ENCODE measurements around the gene ELK3. TPM values are rescaled to one million over a fixed set of nuclear protein-coding genes. Genes with fewer than 3 reads are reported as not detected.

The ELK3 gene
- polyA plus RNA-seq, 1 of the 3 experiments (the other 2 are of a cell fraction) = 33.8 TPM

DNA sequence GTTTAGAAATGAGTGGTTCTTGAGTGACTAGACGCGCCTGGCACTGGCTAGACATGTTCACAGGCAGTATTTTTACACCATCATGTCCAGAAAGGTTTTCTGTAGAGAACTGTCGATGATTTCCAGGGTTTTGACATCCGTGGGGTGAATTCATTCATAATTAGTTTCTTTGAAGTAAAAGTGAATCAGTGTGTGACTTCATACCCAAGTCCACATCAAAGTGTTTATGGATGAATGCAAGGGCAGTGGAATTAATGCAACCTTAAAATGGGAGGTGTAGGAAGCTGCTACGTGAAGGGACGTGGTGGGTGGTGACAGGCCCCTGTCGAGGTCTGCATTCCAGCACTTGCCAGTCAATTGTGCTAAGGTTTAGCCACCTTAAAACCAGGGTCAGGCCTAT lies 38.4 kb upstream of the ELK3 start:
- H2AFZ ChIP-seq (ENCODE audit: low read depth) = no peak overlapping the region
- ChIA-PET POLR2A (no interaction called here), CTCF (no interaction called here)
- no peak overlapping the region for H3K4me3 ChIP-seq (ENCODE audit: low read depth in 2 of 2, low read length in 1 of 2)
- no peak overlapping the region for H3K4me2 ChIP-seq
- 76% methylated on average over 7 of the region's 7 CpGs for WGBS (ENCODE audit: low lambda C conversion rate)
- H3K36me3 ChIP-seq (replicated peaks in 1 of 2; ENCODE audit: control insufficient read depth in 1 of 2, insufficient read depth in 2 of 2, low read length in 1 of 2) = no peaks in the 10 kb centered on the region
- no peaks in the 10 kb centered on the region for H3K9me2 ChIP-seq
- H3K9me3 ChIP-seq = no peaks in the 10 kb centered on the region
- TF ChIP-seq, protein P1, sequence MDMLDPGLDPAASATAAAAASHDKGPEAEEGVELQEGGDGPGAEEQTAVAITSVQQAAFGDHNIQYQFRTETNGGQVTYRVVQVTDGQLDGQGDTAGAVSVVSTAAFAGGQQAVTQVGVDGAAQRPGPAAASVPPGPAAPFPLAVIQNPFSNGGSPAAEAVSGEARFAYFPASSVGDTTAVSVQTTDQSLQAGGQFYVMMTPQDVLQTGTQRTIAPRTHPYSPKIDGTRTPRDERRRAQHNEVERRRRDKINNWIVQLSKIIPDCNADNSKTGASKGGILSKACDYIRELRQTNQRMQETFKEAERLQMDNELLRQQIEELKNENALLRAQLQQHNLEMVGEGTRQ (IDR thresholded peaks at IDR 0.05; ENCODE audit: borderline replicate concordance, low read depth, low read length) = no peak
- TF ChIP-seq RXRA (IDR thresholded peaks at IDR 0.05; ENCODE audit: borderline replicate concordance, low read depth) = no peak
- no peak for TF ChIP-seq NFIC (IDR thresholded peaks at IDR 0.05; ENCODE audit: borderline replicate concordance)
- no peak for TF ChIP-seq FOSL2 (IDR thresholded peaks at IDR 0.05; ENCODE audit: borderline replicate concordance, low read depth)
- TF ChIP-seq, protein P2, sequence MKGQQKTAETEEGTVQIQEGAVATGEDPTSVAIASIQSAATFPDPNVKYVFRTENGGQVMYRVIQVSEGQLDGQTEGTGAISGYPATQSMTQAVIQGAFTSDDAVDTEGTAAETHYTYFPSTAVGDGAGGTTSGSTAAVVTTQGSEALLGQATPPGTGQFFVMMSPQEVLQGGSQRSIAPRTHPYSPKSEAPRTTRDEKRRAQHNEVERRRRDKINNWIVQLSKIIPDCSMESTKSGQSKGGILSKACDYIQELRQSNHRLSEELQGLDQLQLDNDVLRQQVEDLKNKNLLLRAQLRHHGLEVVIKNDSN (IDR thresholded peaks at IDR 0.05; ENCODE audit: borderline replicate concordance, low read depth) = no peak
- TF ChIP-seq GATA2 (CRISPR knock-in tag; IDR thresholded peaks at IDR 0.05) = no peak
- TF ChIP-seq, protein P3, sequence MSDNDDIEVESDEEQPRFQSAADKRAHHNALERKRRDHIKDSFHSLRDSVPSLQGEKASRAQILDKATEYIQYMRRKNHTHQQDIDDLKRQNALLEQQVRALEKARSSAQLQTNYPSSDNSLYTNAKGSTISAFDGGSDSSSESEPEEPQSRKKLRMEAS (IDR thresholded peaks at IDR 0.05; ENCODE audit: low read depth) = no peak
- TF ChIP-seq, protein P4, sequence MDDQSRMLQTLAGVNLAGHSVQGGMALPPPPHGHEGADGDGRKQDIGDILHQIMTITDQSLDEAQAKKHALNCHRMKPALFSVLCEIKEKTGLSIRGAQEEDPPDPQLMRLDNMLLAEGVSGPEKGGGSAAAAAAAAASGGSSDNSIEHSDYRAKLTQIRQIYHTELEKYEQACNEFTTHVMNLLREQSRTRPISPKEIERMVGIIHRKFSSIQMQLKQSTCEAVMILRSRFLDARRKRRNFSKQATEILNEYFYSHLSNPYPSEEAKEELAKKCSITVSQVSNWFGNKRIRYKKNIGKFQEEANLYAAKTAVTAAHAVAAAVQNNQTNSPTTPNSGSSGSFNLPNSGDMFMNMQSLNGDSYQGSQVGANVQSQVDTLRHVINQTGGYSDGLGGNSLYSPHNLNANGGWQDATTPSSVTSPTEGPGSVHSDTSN (IDR thresholded peaks at IDR 0.05) = no peak
- TF ChIP-seq CHD2 (IDR thresholded peaks at IDR 0.05; ENCODE audit: low read length, partially characterized antibody) = no peak
- TF ChIP-seq TEAD4 (IDR thresholded peaks at IDR 0.05; ENCODE audit: borderline replicate concordance, insufficient read depth) = no peak
- no peak for TF ChIP-seq FOXM1 (IDR thresholded peaks at IDR 0.05; ENCODE audit: low read depth)
- TF ChIP-seq TAF1 (IDR thresholded peaks at IDR 0.05; ENCODE audit: borderline replicate concordance, low read depth, low read length) = no peak
- TF ChIP-seq JUND (IDR thresholded peaks at IDR 0.05) = no peak
- no peak for TF ChIP-seq FOXJ3 (CRISPR knock-in tag; IDR thresholded peaks at IDR 0.05)
- TF ChIP-seq TCF12 (IDR thresholded peaks at IDR 0.05) = no peak
- H3K27me3 ChIP-seq (ENCODE audit: insufficient read depth) = no peaks in the 10 kb centered on the region
- no peak for DNase-seq
- H4K20me1 ChIP-seq (ENCODE audit: insufficient read depth) = no peaks in the 10 kb centered on the region
- H3F3A ChIP-seq (replicated peaks; ENCODE audit: insufficient read depth) = no peaks in the 10 kb centered on the region
- H3K79me2 ChIP-seq (ENCODE audit: insufficient read depth) = no peaks in the 10 kb centered on the region
- peaks cover 0 to 2% of the 10 kb centered on the region in 2 experiments; a peak in 1 of 4 replicates for H3K4me1 ChIP-seq (ENCODE audit: control insufficient read depth in 1 of 2, insufficient read depth in 2 of 2, low read depth in 1 of 2, low read length in 1 of 2)
- no peak overlapping the region for H3K27ac ChIP-seq (ENCODE audit: low read depth in 2 of 2, low read length in 1 of 2)
- H3K9ac ChIP-seq = no peak overlapping the region

DNA sequence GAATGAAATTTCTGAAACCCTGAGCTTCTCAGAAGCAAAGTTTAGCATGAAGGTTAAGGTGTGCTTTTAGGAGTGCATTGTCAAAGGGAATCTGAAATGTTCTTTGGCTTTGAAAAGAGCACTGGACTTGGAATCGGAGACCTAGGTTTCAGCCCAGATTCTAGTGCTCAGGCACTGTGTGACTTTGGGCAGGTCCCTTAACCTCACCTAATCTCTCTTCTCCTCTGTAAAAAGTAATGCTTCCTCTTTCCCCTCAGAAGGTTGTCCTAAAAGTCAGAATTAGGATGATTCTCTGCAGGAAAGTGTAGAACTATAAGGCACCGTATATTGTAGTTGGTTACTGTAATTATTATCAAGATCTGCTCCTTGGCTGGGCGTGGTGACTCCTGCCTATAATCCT lies 38.0 kb upstream of the ELK3 start:
- POLR2A ChIA-PET = no interaction called here
- Histone ChIP-seq H3K9me2 (no peaks in the 10 kb centered on the region), H3F3A (replicated peaks; ENCODE audit: insufficient read depth) (no peaks in the 10 kb centered on the region), H3K4me3 (ENCODE audit: low read depth in 2 of 2, low read length in 1 of 2) (no peak overlapping the region), H3K9me3 (no peaks in the 10 kb centered on the region), H3K4me2 (no peak overlapping the region), H3K27ac (ENCODE audit: low read depth in 2 of 2, low read length in 1 of 2) (no peak overlapping the region), H2AFZ (ENCODE audit: low read depth) (no peak overlapping the region), H4K20me1 (ENCODE audit: insufficient read depth) (no peaks in the 10 kb centered on the region), H3K9ac (no peak overlapping the region), H3K4me1 (ENCODE audit: control insufficient read depth in 1 of 2, insufficient read depth in 2 of 2, low read depth in 1 of 2, low read length in 1 of 2) (peaks cover 0 to 2% of the 10 kb centered on the region in 2 experiments; a peak in 1 of 4 replicates), H3K79me2 (ENCODE audit: insufficient read depth) (no peaks in the 10 kb centered on the region), H3K36me3 (replicated peaks in 1 of 2; ENCODE audit: control insufficient read depth in 1 of 2, insufficient read depth in 2 of 2, low read length in 1 of 2) (no peaks in the 10 kb centered on the region), H3K27me3 (ENCODE audit: insufficient read depth) (no peaks in the 10 kb centered on the region)
- WGBS (ENCODE audit: low lambda C conversion rate) = 83% methylated on average over 3 of the region's 3 CpGs
- no peak for TF ChIP-seq GABPA (IDR thresholded peaks at IDR 0.05; ENCODE audit: low read depth)
- TF ChIP-seq, protein P5, sequence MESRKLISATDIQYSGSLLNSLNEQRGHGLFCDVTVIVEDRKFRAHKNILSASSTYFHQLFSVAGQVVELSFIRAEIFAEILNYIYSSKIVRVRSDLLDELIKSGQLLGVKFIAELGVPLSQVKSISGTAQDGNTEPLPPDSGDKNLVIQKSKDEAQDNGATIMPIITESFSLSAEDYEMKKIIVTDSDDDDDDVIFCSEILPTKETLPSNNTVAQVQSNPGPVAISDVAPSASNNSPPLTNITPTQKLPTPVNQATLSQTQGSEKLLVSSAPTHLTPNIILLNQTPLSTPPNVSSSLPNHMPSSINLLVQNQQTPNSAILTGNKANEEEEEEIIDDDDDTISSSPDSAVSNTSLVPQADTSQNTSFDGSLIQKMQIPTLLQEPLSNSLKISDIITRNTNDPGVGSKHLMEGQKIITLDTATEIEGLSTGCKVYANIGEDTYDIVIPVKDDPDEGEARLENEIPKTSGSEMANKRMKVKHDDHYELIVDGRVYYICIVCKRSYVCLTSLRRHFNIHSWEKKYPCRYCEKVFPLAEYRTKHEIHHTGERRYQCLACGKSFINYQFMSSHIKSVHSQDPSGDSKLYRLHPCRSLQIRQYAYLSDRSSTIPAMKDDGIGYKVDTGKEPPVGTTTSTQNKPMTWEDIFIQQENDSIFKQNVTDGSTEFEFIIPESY (IDR thresholded peaks at IDR 0.05; ENCODE audit: borderline replicate concordance, low read depth) = no peak
- no peak for TF ChIP-seq SMC3 (IDR thresholded peaks at IDR 0.05; ENCODE audit: low read depth, low read length)
- CTCF ChIA-PET = no interaction called here
- DNase-seq = no peak

Data from SK-N-SH (cell line).